BJ (cell line): ENCODE results near the gene LDLRAD4. TPM values are rescaled to one million over a fixed set of nuclear protein-coding genes. Genes with fewer than 3 reads are reported as not detected.

Experiments
- CTCF ChIA-PET: fragments of 350-600 bp; formaldehyde crosslinking; extraction: SDS; loops from one replicate; lab custom pipeline; 2021; ENCODE audit warnings: antibody characterized with exemption, inconsistent platforms; lab: Yijun Ruan, JAX
- POLR2A ChIA-PET: fragments of 300-600 bp; sonication (Branson Sonifier 250); formaldehyde crosslinking; extraction: SDS; loops from one replicate; lab custom pipeline; 2021; ENCODE audit warnings: antibody characterized with exemption; lab: Charles Lee
- DNase-seq: peaks from one replicate; pipeline ENCODE4 v3.0.0-alpha.2; 2011; ENCODE audit warnings: low read depth
- H3K27me3 ChIP-seq: 2 replicates; pipeline ENCODE4 v1.6.0; 2011; ENCODE audit warnings: low read length; ENCODE audit not compliant: control insufficient read depth, insufficient read depth
- H3K36me3 ChIP-seq: 2 replicates; pipeline ENCODE4 v1.5.1; 2011; ENCODE audit warnings: low read length; ENCODE audit not compliant: control insufficient read depth, insufficient read depth
- H3K4me3 ChIP-seq: 2 replicates; pipeline ENCODE4 v1.5.1; 2011; ENCODE audit warnings: low read depth, mild to moderate bottlenecking, control low read depth, low read length
- CTCF ChIP-seq: IDR thresholded peaks from 2 replicates; pipeline ENCODE4 v1.5.1; 2011; ENCODE audit warnings: low read depth, mild to moderate bottlenecking, control low read depth, inconsistent platforms, low read length, moderate library complexity; ENCODE audit not compliant: insufficient read depth
- polyA plus RNA-seq: library from polyadenylated mRNA; depleted of rRNA; stranded (reverse); fragments of >200 nt; gene quantifications from 2 replicates; pipeline ENCODE4 v1.2.3, GENCODE V29; 2011

LDLRAD4 gene
- polyA plus RNA-seq, 1 experiment, result not detected

- TF ChIP-seq CTCF, result no peak
- ChIA-PET CTCF (interaction anchor here (0.6 kb wide), 1 partner anchor 9 kb away, joined by 3 read pairs; no protein-coding TSS in a partner anchor), POLR2A (no interaction called here)
- no peak for DNase-seq
- H3K36me3 ChIP-seq, result no peaks in the 10 kb centered on the region; the same call in 1 of the 2 replicates
- no peak overlapping the region for H3K4me3 ChIP-seq
- no peaks in the 10 kb centered on the region for H3K27me3 ChIP-seq
Measured at GRCh38 chr18:13660510-13660909, 441.9 kb downstream of the LDLRAD4 start.

- H3K36me3 ChIP-seq, result no peaks in the 10 kb centered on the region; the same call in 1 of the 2 replicates
- no peak overlapping the region for H3K4me3 ChIP-seq
- DNase-seq, result no peak
- ChIA-PET POLR2A (no interaction called here), CTCF (interaction anchor here (0.6 kb wide), 1 partner anchor 9 kb away, joined by 3 read pairs; no protein-coding TSS in a partner anchor)
- no peak for TF ChIP-seq CTCF
- H3K27me3 ChIP-seq, result no peaks in the 10 kb centered on the region
Measured at GRCh38 chr18:13661051-13661778, 442.7 kb downstream of the LDLRAD4 start.

GRCh38 chr18:13661779-13662256 is 443.3 kb downstream of the LDLRAD4 start:
- Histone ChIP-seq H3K27me3 (no peaks in the 10 kb centered on the region), H3K36me3 (no peaks in the 10 kb centered on the region; the same call in 1 of the 2 replicates), H3K4me3 (no peak overlapping the region)
- POLR2A ChIA-PET, result no interaction called here
- DNase-seq, result no peak
- TF ChIP-seq CTCF, result no peak
- CTCF ChIA-PET, result no interaction called here

- CTCF ChIA-PET, result no interaction called here
- no peak for DNase-seq
Measured at GRCh38 chr18:13672657-13673056, 454.1 kb downstream of the LDLRAD4 start.

More at GRCh38 chr18:13672657-13673056, 454.1 kb downstream of the LDLRAD4 start:
- Histone ChIP-seq H3K36me3 (peaks cover 2% of the 10 kb centered on the region; the same call in 1 of the 2 replicates), H3K4me3 (no peak overlapping the region), H3K27me3 (no peaks in the 10 kb centered on the region)
- POLR2A ChIA-PET, result no interaction called here
- TF ChIP-seq CTCF, result no peak
